ENCODE results near the gene PRF1. TPM values are rescaled to one million over a fixed set of nuclear protein-coding genes. Genes with fewer than 3 reads are reported as not detected.

PRF1 gene
- total RNA-seq, 2 donors from 2014 or later = 0.96 to 1.3 TPM

DNA sequence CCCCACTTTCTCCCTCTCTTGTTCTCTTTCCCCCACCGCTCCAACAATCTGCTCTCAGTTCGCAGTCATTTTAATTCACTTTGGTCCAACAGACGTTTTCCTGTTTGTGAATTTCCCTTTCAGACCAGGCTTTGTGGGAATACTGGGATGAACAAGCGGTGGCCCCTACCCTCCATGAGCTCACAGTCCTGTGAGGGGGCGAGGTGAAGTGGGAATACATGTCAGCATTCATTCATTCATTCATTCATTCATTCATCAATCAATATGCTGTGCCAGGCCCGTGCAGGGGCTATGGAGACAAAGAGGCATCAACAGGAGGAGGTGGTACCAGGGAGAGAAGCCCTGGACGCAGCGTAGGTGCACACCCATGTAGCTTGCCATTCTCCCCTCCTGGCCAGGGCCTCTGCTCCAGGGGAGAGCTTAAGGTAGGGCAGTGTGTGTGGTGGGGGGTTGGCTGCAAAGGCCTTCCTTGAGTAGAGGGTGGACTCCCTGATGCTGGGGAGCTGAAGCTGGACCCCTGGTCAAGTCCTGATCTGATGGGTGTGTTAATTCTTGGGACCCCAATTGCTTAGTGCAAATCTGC lies 16.1 kb downstream of the PRF1 start:
- TF ChIP-seq CTCF (IDR thresholded peaks at IDR 0.05) = no peak
- H3K27me3 ChIP-seq = no peaks in the 10 kb centered on the region
- H3K9ac ChIP-seq (ENCODE audit: low read depth in 2 of 2, low read length in 2 of 2) = no peak overlapping the region
- H3K36me3 ChIP-seq = no peaks in the 10 kb centered on the region
- DNase-seq = no peak
- H3K27ac ChIP-seq = no peak overlapping the region
- intact Hi-C loops (cut with DNase I) = no loop called here
- no peaks in the 10 kb centered on the region for H3K4me1 ChIP-seq
- no peaks in the 10 kb centered on the region for H3K9me3 ChIP-seq
- no peak overlapping the region for H3K4me3 ChIP-seq

DNA sequence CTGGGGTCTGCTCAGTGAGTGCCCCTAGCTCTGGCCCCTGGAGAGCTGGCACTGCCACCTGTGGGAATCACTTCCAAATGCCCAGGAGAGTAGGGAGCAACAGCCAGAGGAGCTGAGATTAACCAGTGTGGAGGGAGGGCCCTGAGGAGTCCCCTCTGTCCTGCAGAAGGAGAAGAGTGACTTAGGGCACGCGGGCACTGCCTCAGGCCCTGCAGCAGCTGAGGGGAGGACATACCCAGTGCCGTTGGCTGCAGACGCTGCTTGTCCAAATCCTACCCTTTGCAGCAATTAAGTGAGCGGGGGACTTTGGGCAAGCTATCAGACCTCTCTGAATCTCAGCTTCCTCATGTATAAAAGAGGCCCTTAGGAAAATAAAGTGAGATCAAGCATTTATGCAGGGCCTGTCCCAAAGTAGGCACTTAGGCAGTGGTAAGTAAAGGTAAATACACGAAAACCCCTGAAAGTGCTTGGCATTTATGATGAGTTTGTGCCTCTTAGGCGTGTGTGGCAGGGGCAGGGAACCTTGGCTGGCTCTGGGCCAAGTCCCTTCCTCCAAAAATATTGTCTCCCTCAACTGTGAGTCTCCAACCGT lies 16.9 kb downstream of the PRF1 start:
- no peak for DNase-seq
- Histone ChIP-seq H3K27me3 (no peaks in the 10 kb centered on the region), H3K9ac (ENCODE audit: low read depth in 2 of 2, low read length in 2 of 2) (no peak overlapping the region), H3K27ac (no peak overlapping the region), H3K4me3 (no peak overlapping the region), H3K9me3 (no peaks in the 10 kb centered on the region), H3K4me1 (no peaks in the 10 kb centered on the region), H3K36me3 (no peaks in the 10 kb centered on the region)
- intact Hi-C loops (cut with DNase I) = no loop called here
- TF ChIP-seq CTCF (IDR thresholded peaks at IDR 0.05) = no peak

- intact Hi-C loops (cut with DNase I) = no loop called here
- Histone ChIP-seq H3K9ac (ENCODE audit: low read depth in 2 of 2, low read length in 2 of 2) (no peak overlapping the region), H3K4me1 (no peaks in the 10 kb centered on the region), H3K9me3 (no peaks in the 10 kb centered on the region), H3K4me3 (no peak overlapping the region), H3K27ac (no peak overlapping the region), H3K27me3 (no peaks in the 10 kb centered on the region), H3K36me3 (no peaks in the 10 kb centered on the region)
- DNase-seq = no peak
- no peak for TF ChIP-seq CTCF (IDR thresholded peaks at IDR 0.05)
Measured at GRCh38 chr10:70584909-70585544, 17.5 kb downstream of the PRF1 start.

GRCh38 chr10:70584366-70584765 lies 18.2 kb downstream of the PRF1 start:
- H3K27me3 ChIP-seq = no peaks in the 10 kb centered on the region
- no peaks in the 10 kb centered on the region for H3K9me3 ChIP-seq
- no peak for DNase-seq
- no peak overlapping the region for H3K27ac ChIP-seq
- no peak overlapping the region for H3K4me3 ChIP-seq
- intact Hi-C loops (cut with DNase I) = no loop called here
- no peaks in the 10 kb centered on the region for H3K4me1 ChIP-seq
- TF ChIP-seq CTCF (IDR thresholded peaks at IDR 0.05) = no peak
- H3K9ac ChIP-seq (ENCODE audit: low read depth in 2 of 2, low read length in 2 of 2) = no peak overlapping the region
- H3K36me3 ChIP-seq = no peaks in the 10 kb centered on the region

DNA sequence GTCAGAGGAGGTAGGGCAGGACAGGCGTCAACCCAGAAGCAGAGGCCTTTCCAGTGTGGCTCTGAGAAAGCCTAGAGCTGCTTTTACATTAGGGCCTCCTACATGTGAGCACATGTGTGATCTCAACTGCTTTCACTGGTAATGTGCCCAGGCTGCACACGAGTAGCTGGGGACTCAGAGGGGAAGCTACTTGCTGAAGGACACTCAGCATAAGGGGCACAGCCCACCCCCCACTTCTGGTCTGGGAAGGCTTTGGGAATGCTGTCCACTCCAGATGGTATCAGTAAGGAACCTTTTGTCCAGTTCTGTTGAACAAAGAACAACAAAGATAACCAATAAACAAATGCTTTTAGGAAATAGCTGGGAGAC lies 18.9 kb downstream of the PRF1 start:
- DNase-seq = no peak
- intact Hi-C loops (cut with DNase I) = no loop called here
- Histone ChIP-seq H3K4me1 (no peaks in the 10 kb centered on the region), H3K9ac (ENCODE audit: low read depth in 2 of 2, low read length in 2 of 2) (no peak overlapping the region), H3K27ac (no peak overlapping the region), H3K36me3 (no peaks in the 10 kb centered on the region), H3K27me3 (no peaks in the 10 kb centered on the region), H3K4me3 (no peak overlapping the region), H3K9me3 (no peaks in the 10 kb centered on the region)
- no peak for TF ChIP-seq CTCF (IDR thresholded peaks at IDR 0.05)
